SK-N-MC (cell line): ENCODE data around the gene WDR77.

Source experiments
- DNase-seq: peaks from one replicate; pipeline ENCODE4 v3.0.0-alpha.2; 2011; ENCODE audit warnings: low read depth, low spot score
- H3K27ac ChIP-seq: fragments of 200-600 bp; sonication (generic); 2 replicates; pipeline ENCODE4 v1.5.1; 2016; ENCODE audit warnings: mixed run types
- H3K36me3 ChIP-seq: fragments of 200-600 bp; sonication (generic); 2 replicates; pipeline ENCODE4 v1.6.1; 2017; ENCODE audit warnings: antibody characterized with exemption, low read length, mixed read lengths; ENCODE audit not compliant: insufficient read depth
- H3K4me3 ChIP-seq: fragments of 200-600 bp; sonication (generic); 2 replicates; pipeline ENCODE4 v1.5.1; 2016
- H3K9ac ChIP-seq: fragments of 200-600 bp; sonication (generic); 2 replicates; pipeline ENCODE4 v1.8.0; 2017; ENCODE audit warnings: mixed run types, mixed read lengths; ENCODE audit not compliant: insufficient read length
- H3K9me3 ChIP-seq: fragments of 200-600 bp; sonication (generic); 2 replicates; pipeline ENCODE4 v1.6.1; 2017; ENCODE audit warnings: low read depth, mild to moderate bottlenecking, antibody characterized with exemption, low read length, moderate library complexity, mixed read lengths
- EZH2 ChIP-seq: fragments of 200-600 bp; sonication (generic); IDR thresholded peaks from one replicate; pipeline ENCODE4 v1.6.1; 2017; ENCODE audit warnings: antibody characterized with exemption
- FOXP2 ChIP-seq: optimal IDR thresholded peaks from 2 replicates; pipeline ENCODE3; 2011; ENCODE audit warnings: mild to moderate bottlenecking, moderate library complexity; ENCODE audit not compliant: insufficient read depth; ENCODE audit errors: extremely low read length, control extremely low read depth
- POLR2AphosphoS5 ChIP-seq: IDR thresholded peaks from 2 replicates; pipeline ENCODE4 v1.6.1; 2012; ENCODE audit warnings: mild to moderate bottlenecking, low read depth, low read length, borderline replicate concordance

WDR77 gene

GRCh38 chr1:111463029-111463683 is 14.1 kb upstream of the WDR77 start:
- H3K4me3 ChIP-seq: no peak overlapping the region
- peaks cover 66% of the 10 kb centered on the region for H3K36me3 ChIP-seq
- H3K9ac ChIP-seq: no peak overlapping the region
- DNase-seq: no peak
- H3K27ac ChIP-seq: no peak overlapping the region
- no peaks in the 10 kb centered on the region for H3K9me3 ChIP-seq
- TF ChIP-seq EZH2 (no peak), POLR2AphosphoS5 (no peak; the same call in 1 of the 2 replicates), FOXP2 (no peak)

GRCh38 chr1:111462370-111463028 is 13.4 kb upstream of the WDR77 start:
- TF ChIP-seq FOXP2: no peak
- no peak for TF ChIP-seq POLR2AphosphoS5
- no peak for TF ChIP-seq EZH2
- DNase-seq: no peak
- Histone ChIP-seq H3K9ac (no peak overlapping the region), H3K36me3 (peaks cover 66% of the 10 kb centered on the region), H3K4me3 (no peak overlapping the region), H3K9me3 (no peaks in the 10 kb centered on the region), H3K27ac (no peak overlapping the region)

- peaks cover 67% of the 10 kb centered on the region for H3K36me3 ChIP-seq
Observed at GRCh38 chr1:111461765-111462164, 12.7 kb upstream of the WDR77 start.

GRCh38 chr1:111455642-111456031 is 6.6 kb upstream of the WDR77 start:
- Histone ChIP-seq H3K9me3 (no peaks in the 10 kb centered on the region), H3K9ac (no peak overlapping the region), H3K4me3 (no peak overlapping the region), H3K27ac (no peak overlapping the region), H3K36me3 (peaks cover 89% of the 10 kb centered on the region)
- TF ChIP-seq POLR2AphosphoS5: no peak
- TF ChIP-seq EZH2: no peak
- TF ChIP-seq FOXP2: no peak
- no peak for DNase-seq

More at GRCh38 chr1:111461765-111462164, 12.7 kb upstream of the WDR77 start:
- no peaks in the 10 kb centered on the region for H3K9me3 ChIP-seq
- no peak overlapping the region for H3K9ac ChIP-seq
- H3K27ac ChIP-seq: no peak overlapping the region
- TF ChIP-seq FOXP2: no peak
- TF ChIP-seq POLR2AphosphoS5: no peak
- TF ChIP-seq EZH2: no peak
- no peak overlapping the region for H3K4me3 ChIP-seq
- no peak for DNase-seq

GRCh38 chr1:111454859-111455641 is 6.0 kb upstream of the WDR77 start:
- no peak overlapping the region for H3K4me3 ChIP-seq
- H3K9me3 ChIP-seq: no peaks in the 10 kb centered on the region
- TF ChIP-seq POLR2AphosphoS5 (no peak), FOXP2 (no peak), EZH2 (no peak)
- no peak overlapping the region for H3K27ac ChIP-seq
- peaks cover 90% of the 10 kb centered on the region for H3K36me3 ChIP-seq
- no peak overlapping the region for H3K9ac ChIP-seq
- DNase-seq: no peak

GRCh38 chr1:111453706-111454105 is 4.7 kb upstream of the WDR77 start:
- H3K9ac ChIP-seq: no peak overlapping the region
- no peaks in the 10 kb centered on the region for H3K9me3 ChIP-seq
- peaks cover 76% of the 10 kb centered on the region for H3K36me3 ChIP-seq
- H3K27ac ChIP-seq: no peak overlapping the region
- TF ChIP-seq POLR2AphosphoS5 (no peak), FOXP2 (no peak), EZH2 (no peak)
- DNase-seq: no peak
- no peak overlapping the region for H3K4me3 ChIP-seq

- DNase-seq: no peak
- no peak for TF ChIP-seq EZH2
- TF ChIP-seq POLR2AphosphoS5: no peak
- TF ChIP-seq FOXP2: no peak
- H3K9ac ChIP-seq: no peak overlapping the region
- H3K4me3 ChIP-seq: no peak overlapping the region
- no peaks in the 10 kb centered on the region for H3K9me3 ChIP-seq
- no peak overlapping the region for H3K27ac ChIP-seq
- peaks cover 67% of the 10 kb centered on the region for H3K36me3 ChIP-seq
Observed at GRCh38 chr1:111452581-111452980, 3.5 kb upstream of the WDR77 start.

GRCh38 chr1:111450185-111450584 is 1.1 kb upstream of the WDR77 start:
- H3K36me3 ChIP-seq: peaks cover 67% of the 10 kb centered on the region

More at GRCh38 chr1:111450185-111450584, 1.1 kb upstream of the WDR77 start:
- H3K4me3 ChIP-seq: peak overlapping the region; percentile 99
- TF ChIP-seq POLR2AphosphoS5 (0 out of 2 replicates have a peak, but pooled peaks have one; percentile 22), EZH2 (no peak), FOXP2 (no peak)
- peak overlapping the region; percentile 86; the same call in 1 of the 2 replicates for H3K27ac ChIP-seq
- H3K9ac ChIP-seq: peak overlapping the region; percentile 100
- no peak for DNase-seq
- no peaks in the 10 kb centered on the region for H3K9me3 ChIP-seq
